ENCODE measurements around the gene SNX12.
"Not testable (repeated sequence)": the region's sequence is repeated elsewhere in the genome, so short reads cannot be mapped to it uniquely, and the experiment has no call there.

Gene SNX12

GRCh38 chrX:71085900-71086299 is 17.8 kb upstream of the SNX12 start:
- no peak for DNase-seq

GRCh38 chrX:71082822-71083221 is 14.7 kb upstream of the SNX12 start:
- no peak for DNase-seq

GRCh38 chrX:71082124-71082647 is 14.1 kb upstream of the SNX12 start:
- no peak for DNase-seq

GRCh38 chrX:71081330-71082123 is 13.4 kb upstream of the SNX12 start:
- no peak for DNase-seq

- DNase-seq, result no peak
Observed at GRCh38 chrX:71070531-71070930, 2.4 kb upstream of the SNX12 start.

GRCh38 chrX:71067712-71068043 is 456 bp downstream of the SNX12 start:
- no peak for DNase-seq

- DNase-seq, result no peak
Observed at GRCh38 chrX:71067089-71067488, 1.0 kb downstream of the SNX12 start.

GRCh38 chrX:71060127-71060526 is 8.0 kb downstream of the SNX12 start:
- no peak for DNase-seq

- no peak for DNase-seq
Observed at GRCh38 chrX:71057848-71058530, 10.1 kb downstream of the SNX12 start.

- DNase-seq, result no peak
Observed at GRCh38 chrX:71056867-71057266, 11.3 kb downstream of the SNX12 start.

GRCh38 chrX:71053217-71053621 is 14.9 kb downstream of the SNX12 start:
- DNase-seq, result no peak

- DNase-seq, result no peak
Observed at GRCh38 chrX:71052721-71053120, 15.4 kb downstream of the SNX12 start.

GRCh38 chrX:71047891-71048290 is 20.2 kb downstream of the SNX12 start:
- not testable (repeated sequence) for DNase-seq

- no peak for DNase-seq
Observed at GRCh38 chrX:71017396-71017939, 50.7 kb downstream of the SNX12 start.
